Germinal center (tissue), 1 donor: Measurements from ENCODE around the gene PGGHG.
A peak's percentile ranks its signal among the peaks of the same experiment; 100 is the strongest.
"Not testable (repeated sequence)": the region's sequence is repeated elsewhere in the genome, so short reads cannot be mapped to it uniquely, and the experiment has no call there.

Experiments
- DNase-seq: peaks from one replicate; pipeline ENCODE4 v3.0.0; 2012; ENCODE audit warnings: mixed read lengths, low spot score

The PGGHG gene

GRCh38 chr11:313787-314553, 25.0 kb downstream of the PGGHG start, which contains the start of gene IFITM1:
TSS of gene IFITM1 (plus strand) at chr11:314040. CDS start at chr11:314171, 131 bp downstream.
- no peak for DNase-seq

DNA sequence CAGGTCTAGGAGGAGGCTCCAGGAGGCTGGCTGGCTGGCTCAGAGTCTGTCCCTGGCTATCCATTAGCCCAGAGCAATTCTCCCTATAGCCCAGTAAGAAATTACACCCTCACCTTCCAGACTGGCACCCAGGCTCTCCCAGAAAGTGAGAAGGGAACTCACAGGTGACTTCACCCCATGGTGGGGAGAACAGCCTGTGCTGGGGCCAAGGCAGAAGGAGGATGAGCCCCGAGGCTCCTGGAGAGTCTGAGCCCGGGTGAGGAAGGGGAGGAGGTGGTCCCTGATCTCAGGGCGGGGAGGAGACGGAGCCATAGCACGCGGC, 25.6 kb downstream of the PGGHG start:
- not testable (repeated sequence) for DNase-seq

GRCh38 chr11:315051-315481, 26.1 kb downstream of the PGGHG start:
- no peak for DNase-seq

DNA sequence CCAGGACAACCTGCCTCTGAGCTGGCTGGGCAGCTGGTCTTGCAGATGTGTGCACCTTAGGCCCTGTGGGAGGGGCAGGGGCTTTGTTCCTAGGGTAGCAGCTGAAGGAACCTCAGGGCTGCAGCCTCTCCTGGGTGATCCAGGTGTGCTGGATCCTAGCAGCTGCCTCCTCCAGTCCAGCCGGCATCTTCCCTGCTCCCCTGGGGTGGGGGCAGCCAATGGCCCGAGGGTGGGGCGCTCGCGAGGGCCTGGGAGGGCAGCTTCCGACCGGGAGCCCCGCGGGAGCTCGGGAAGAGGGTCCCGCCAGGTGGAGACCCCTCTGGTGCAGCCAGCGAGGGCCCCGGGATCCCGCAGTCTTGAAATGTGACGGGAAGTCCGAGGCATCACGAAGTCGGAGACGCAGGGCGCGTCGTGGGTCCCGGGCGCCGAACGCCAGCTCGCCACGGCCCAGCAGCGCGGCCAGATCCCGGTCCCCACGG, 26.6 kb downstream of the PGGHG start:
- DNase-seq, result no peak

GRCh38 chr11:316031-316701, 27.2 kb downstream of the PGGHG start:
- no peak for DNase-seq

DNA sequence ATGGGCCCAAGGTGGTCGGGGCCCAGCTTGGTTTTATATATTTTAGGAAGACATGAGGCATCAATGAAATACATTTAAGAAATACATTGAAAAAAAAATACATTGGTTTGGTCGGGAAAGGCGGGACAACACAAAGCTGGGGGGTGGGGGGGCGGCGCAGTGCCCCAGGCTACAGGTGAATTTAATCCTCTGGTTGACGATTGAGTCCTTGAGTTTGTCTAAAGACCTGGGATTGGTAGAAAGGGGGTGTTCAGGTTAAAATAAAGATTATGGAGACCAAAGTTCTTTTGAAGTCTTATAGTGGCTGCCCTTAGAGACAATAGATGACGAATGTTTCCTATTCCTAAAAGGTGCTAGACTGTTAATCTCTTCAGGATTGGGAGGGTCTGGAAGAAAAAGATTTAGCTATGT, 28.0 kb downstream of the PGGHG start:
- DNase-seq, result no peak

GRCh38 chr11:317668-318404, 28.9 kb downstream of the PGGHG start:
- not testable (repeated sequence) for DNase-seq

DNA sequence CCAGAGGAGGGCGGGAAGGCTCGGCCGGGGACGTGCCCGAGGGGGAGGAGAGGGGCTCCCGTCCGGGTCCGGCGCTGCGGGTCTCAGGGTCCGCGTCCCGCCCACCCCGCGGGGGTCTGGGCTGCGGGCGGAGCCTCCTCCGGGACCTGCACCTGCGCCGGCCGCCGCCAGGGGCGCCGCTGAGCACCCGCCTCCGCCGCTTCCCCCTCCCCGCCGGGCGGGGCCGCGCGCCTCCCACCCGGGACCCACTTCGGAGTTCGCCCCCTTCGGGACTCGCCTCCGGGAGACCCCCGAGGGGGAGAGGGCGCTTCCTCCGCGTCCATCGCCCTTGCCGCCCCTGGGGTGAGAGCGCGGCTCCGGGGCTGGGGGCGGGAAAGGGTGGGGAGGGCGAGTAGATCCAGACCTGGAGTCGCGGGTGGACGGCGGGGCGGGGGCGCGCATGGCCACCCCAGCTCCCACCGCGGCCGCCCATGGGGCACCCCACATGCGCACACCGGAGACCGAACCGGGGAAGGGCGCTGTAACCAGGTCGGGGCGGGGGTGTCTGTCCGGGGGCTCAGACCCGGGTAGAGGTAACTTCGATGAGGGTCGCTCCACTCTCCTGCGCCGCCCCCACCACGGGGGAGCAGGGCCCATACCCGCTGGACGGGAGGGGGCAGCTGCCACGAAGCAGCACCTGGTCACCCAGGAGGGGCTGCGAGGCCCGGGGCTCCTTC, 29.6 kb downstream of the PGGHG start:
- DNase-seq, result not testable (repeated sequence)

- DNase-seq, result not testable (repeated sequence)
Measured at GRCh38 chr11:319121-319887, 30.4 kb downstream of the PGGHG start.

DNA sequence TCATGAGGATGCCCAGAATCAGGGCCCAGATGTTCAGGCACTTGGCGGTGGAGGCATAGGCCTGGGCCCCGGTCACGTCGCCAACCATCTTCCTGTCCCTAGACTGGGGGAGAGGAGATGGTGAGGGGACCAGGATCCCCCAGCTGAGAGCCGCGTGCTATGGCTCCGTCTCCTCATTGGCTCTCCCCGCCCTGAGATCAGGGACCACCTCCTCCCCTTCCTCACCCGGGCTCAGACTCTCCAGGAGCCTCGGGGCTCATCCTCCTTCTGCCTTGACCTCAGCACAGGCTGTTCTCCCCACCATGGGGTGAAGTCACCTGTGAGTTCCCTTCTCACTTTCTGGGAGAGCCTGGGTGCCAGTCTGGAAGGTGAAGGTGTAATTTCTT, 31.0 kb downstream of the PGGHG start:
- not testable (repeated sequence) for DNase-seq

GRCh38 chr11:324156-324555, 35.2 kb downstream of the PGGHG start:
- no peak for DNase-seq

- DNase-seq, result not testable (repeated sequence)
Measured at GRCh38 chr11:324593-325517, 35.9 kb downstream of the PGGHG start.

GRCh38 chr11:325796-326591, 37.1 kb downstream of the PGGHG start:
- DNase-seq, result no peak

GRCh38 chr11:326592-326841, 37.6 kb downstream of the PGGHG start:
- DNase-seq, result no peak

- DNase-seq, result peak; percentile 55
Measured at GRCh38 chr11:326842-327580, 38.1 kb downstream of the PGGHG start.

DNA sequence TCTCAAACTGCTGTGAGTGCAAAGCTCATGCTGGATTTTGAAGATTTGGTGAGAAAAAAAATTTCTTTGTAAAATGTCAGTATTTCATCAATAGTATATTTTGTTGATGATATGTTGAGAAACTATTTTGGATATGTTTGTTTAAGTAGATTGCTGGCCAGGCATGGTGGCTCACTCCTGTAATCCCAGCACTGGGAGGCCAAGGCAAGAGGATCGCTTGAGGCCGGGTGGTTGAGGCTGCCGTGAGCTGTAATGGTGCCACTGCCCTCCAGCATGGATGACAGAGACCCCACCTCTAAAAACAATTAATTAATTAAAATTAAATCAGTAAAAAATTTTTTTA, 38.6 kb downstream of the PGGHG start:
- DNase-seq, result no peak

DNA sequence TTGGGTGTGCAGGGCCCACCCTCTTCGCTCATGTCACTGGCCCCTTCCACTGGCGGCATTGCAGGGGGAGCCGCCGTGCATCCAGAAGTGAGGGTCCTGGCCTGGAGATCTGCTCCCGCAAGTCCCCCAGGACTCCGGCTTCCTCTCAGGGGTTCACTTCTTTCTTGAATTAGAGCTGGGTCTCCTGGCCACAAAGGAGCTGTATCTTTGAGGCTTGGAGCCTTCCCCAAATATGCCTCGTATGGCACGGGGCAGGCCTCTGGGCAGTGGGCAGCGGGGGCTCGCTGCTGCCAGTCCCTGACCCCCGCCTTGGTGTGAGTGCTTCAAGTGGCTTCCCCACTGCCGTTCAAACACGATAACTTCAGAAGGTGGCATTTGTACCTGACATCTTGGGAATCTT, 39.1 kb downstream of the PGGHG start:
- no peak for DNase-seq

DNA sequence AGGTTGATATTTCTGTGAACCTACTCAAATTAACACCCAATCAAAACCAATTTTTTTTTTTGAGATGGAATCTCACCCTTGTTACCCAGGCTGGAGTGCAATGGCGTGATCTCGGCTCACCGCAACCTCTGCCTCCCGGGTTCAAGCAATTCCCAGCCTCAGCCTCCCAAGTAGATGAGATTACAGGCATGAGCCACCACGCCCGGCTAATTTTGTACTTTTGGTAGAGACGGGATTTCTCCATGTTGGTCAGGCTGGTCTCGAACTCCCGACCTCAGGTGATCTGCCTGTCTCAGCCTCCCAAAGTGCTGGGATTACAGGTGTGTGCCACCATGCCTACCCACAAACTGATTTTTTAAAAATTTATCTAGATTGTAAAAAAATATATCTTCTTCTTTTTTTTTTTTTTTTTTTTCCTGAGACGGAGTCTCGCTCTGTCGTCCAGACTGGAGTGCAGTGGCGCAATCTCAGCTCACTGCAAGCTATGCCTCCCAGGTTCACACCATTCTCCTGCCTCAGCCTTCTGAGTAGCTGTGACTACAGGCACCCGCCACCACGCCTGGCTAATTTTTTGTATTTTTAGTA, 39.7 kb downstream of the PGGHG start:
- DNase-seq, result not testable (repeated sequence)

GRCh38 chr11:329886-330253, 40.9 kb downstream of the PGGHG start:
- no peak for DNase-seq
